GM21528 (cell line): ENCODE data around the gene G6PC1.

Source experiments
- ATAC-seq: cut with Tn5 transposase; IDR thresholded peaks from one replicate; pipeline ENCODE4 v1.9.1; 2021; ENCODE audit warnings: mild to moderate bottlenecking, moderate library complexity; ENCODE audit not compliant: unreplicated experiment, low FRiP score

The G6PC1 gene

GRCh38 chr17:42928714-42929496, 28.3 kb downstream of the G6PC1 start:
- no peak for ATAC-seq

DNA sequence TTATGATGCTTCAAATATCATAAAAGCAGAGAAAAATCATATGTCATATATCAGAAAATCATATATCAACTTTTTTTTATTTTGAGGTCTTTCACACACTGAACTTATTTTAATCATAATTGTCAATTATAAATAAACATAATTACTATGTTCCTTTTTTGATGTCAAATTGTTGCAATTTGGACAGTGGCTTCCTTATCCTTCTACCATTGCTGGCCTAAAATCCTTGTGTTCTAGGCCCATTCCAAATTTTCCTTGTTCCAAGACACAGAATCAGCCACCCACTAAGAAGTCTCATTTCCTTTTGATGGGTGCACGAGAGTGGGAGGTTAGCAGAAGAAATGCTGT, 28.9 kb downstream of the G6PC1 start:
- ATAC-seq = no peak

DNA sequence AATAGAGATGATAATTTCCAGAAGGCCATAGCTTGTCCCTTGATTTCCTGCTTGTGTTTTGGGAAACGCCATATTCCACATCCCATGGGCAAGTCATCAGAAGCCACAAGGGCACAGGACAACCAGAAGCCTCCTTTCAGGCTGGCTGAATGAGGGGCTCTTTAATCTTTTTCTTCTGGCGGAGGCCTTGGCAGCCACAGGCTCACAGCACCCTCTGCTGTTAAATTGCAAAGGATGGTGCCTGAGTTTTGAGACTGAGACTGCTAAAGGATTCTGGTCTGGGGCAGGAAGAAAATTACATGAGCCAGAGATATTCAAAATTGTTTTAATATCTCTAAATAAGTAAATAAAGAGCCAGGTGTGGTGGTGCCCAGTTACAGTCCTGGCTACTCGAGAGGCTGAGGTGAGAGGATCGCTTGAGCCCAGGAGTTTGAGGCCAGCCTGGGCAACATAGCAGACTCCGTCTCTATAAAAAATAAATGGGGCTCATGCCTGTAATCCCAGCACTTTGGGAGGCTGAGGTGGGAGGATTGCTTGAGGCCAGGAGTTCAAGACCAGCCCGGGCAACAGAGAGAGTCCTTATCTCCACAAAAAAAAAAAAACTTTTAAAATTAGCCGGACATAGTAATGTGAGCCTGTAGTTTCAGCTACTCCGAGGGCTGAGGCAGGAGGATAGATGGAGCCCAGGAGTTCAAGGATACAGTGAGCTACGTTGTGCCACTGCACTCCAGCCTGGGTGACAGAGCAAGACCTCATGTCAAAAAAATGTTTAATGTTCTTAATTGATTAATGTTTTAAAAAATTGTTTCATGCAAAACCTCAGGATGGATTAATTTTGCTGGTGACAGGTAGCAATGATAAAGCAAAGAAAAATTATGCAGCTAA, 37.4 kb downstream of the G6PC1 start:
- ATAC-seq = no peak

DNA sequence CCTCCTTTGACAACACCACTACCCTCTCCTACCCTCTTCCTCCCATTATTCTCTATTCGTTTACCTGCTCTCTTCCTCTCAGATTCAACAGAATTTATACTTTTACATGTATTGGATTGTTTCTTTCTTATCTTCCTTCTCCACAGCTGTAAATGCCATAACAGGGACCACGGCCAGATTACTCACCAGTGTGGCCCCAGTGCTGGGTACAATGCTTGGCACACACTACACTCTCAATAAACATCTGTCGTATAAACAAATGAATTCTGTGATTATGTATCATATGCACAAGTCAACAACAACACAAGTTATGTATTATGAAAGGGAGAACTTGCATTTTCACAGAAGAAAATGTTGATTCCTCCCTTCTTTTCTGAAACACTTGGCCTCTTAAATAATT, 43.6 kb downstream of the G6PC1 start:
- ATAC-seq = no peak

DNA sequence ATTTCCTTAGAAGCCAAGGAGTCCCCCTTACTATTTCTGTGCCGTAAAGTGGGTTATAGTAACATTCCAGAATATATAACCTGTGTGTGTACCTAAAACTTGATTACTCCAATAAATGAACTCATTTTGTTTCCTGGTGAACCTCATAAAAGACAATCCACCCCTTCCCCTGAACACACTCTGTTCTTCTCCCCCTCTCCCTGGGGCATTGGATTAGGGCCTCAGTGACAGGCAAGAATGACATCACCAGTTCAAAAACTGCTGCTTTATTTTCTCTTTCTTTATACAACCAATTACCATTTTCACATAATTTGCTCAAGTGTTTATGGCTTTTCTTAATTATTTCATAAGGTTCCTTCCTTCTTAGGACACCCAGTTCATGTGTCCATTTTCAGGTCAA, 46.2 kb downstream of the G6PC1 start:
- no peak for ATAC-seq

DNA sequence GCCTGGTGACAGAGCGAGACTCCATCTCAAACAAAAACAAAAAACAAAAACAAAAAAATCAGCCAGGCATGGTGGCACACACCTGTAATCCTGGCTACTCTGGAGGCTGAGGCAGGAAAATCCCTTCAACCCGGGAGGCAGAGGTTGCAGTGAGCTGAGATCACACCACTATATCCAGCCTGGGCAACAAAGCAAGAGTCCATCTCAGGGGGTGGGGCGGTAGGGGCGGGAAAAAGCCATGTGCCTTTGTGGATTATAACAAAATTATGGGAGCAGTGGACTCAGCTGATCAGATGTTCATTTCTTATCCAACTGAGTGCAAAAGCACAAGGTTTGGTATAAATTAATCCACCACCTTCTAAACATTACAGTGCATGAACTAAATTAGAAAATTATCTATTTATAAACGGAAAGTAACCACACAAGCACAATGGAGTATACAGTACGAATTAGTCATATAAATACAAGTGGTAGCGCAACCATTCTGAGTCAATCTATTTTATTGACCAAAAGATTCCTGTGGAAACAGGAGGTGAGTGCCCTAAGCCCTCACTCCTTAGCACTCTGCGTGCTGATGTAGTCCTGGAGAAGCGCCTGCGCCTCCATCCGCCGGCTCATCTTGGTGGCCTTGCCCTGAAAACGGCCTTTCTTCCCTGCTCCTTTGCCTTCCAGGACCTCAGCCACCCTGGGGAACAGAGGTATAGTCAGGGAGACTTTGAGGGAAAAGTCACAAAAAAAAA, 49.6 kb downstream of the G6PC1 start:
- no peak for ATAC-seq
